ENCODE results near the gene DUS1L. TPM values are rescaled to one million over a fixed set of nuclear protein-coding genes. Genes with fewer than 3 reads are reported as not detected.
A peak's percentile ranks its signal among the peaks of the same experiment; 100 is the strongest.

Gene DUS1L
- total RNA-seq, 2 experiments from 2014 or later, result 175 to 190 TPM

GRCh38 chr17:82105417-82105881 is 39.8 kb upstream of the DUS1L start:
- Mint-ChIP-seq H3K27me3 (no peaks in the 10 kb centered on the region), H3K4me1 (peaks cover 24% of the 10 kb centered on the region), H3K36me3 (no peaks in the 10 kb centered on the region), H3K9me3 (no peaks in the 10 kb centered on the region), H3K27ac (peak overlapping the region; percentile 95), H3K4me3 (peak overlapping the region; percentile 89)
- no peak for DNase-seq

- Mint-ChIP-seq H3K4me1 (peaks cover 23% of the 10 kb centered on the region), H3K4me3 (peak overlapping the region; percentile 89), H3K27me3 (no peaks in the 10 kb centered on the region), H3K36me3 (peaks cover 4% of the 10 kb centered on the region), H3K9me3 (no peaks in the 10 kb centered on the region), H3K27ac (peak overlapping the region; percentile 95)
- no peak for DNase-seq
Observed at GRCh38 chr17:82104797-82105416, 39.3 kb upstream of the DUS1L start.

- H3K4me3 Mint-ChIP-seq, result no peak overlapping the region
- no peak overlapping the region for H3K27ac Mint-ChIP-seq
- no peaks in the 10 kb centered on the region for H3K27me3 Mint-ChIP-seq
- H3K36me3 Mint-ChIP-seq, result peaks cover 9% of the 10 kb centered on the region
- no peaks in the 10 kb centered on the region for H3K9me3 Mint-ChIP-seq
- H3K4me1 Mint-ChIP-seq, result peaks cover 26% of the 10 kb centered on the region
- no peak for DNase-seq
Observed at GRCh38 chr17:82103553-82104451, 38.2 kb upstream of the DUS1L start.

- Mint-ChIP-seq H3K27me3 (no peaks in the 10 kb centered on the region), H3K27ac (no peak overlapping the region)
Observed at GRCh38 chr17:82101767-82102679, 36.4 kb upstream of the DUS1L start.

GRCh38 chr17:82101301-82101715 is 35.7 kb upstream of the DUS1L start:
- DNase-seq, result no peak
- no peak overlapping the region for H3K27ac Mint-ChIP-seq
- H3K9me3 Mint-ChIP-seq, result no peaks in the 10 kb centered on the region
- H3K4me1 Mint-ChIP-seq, result peaks cover 17% of the 10 kb centered on the region
- H3K27me3 Mint-ChIP-seq, result no peaks in the 10 kb centered on the region
- no peak overlapping the region for H3K4me3 Mint-ChIP-seq
- H3K36me3 Mint-ChIP-seq, result peaks cover 9% of the 10 kb centered on the region

More at GRCh38 chr17:82101767-82102679, 36.4 kb upstream of the DUS1L start:
- Mint-ChIP-seq H3K36me3 (peaks cover 9% of the 10 kb centered on the region), H3K9me3 (no peaks in the 10 kb centered on the region), H3K4me1 (peaks cover 20% of the 10 kb centered on the region), H3K4me3 (no peak overlapping the region)
- DNase-seq, result no peak

GRCh38 chr17:82100502-82101298 is 35.1 kb upstream of the DUS1L start:
- Mint-ChIP-seq H3K27ac (peak overlapping the region; percentile 94), H3K36me3 (peaks cover 11% of the 10 kb centered on the region), H3K4me1 (peaks cover 15% of the 10 kb centered on the region), H3K4me3 (peak overlapping the region; percentile 86), H3K27me3 (no peaks in the 10 kb centered on the region), H3K9me3 (no peaks in the 10 kb centered on the region)
- DNase-seq, result no peak

GRCh38 chr17:82098939-82099763 is 33.5 kb upstream of the DUS1L start:
- Mint-ChIP-seq H3K4me1 (peaks cover 9% of the 10 kb centered on the region), H3K27ac (peak overlapping the region; percentile 94), H3K27me3 (no peaks in the 10 kb centered on the region), H3K36me3 (peaks cover 11% of the 10 kb centered on the region), H3K9me3 (no peaks in the 10 kb centered on the region), H3K4me3 (peak overlapping the region; percentile 86)
- DNase-seq, result no peak

- peak within 1 kb of the TSS; percentile 79 for H3K4me3 Mint-ChIP-seq
- H3K27ac Mint-ChIP-seq, result peak within 1 kb of the TSS; percentile 63
- H3K4me1 Mint-ChIP-seq, result peaks cover 9% of the 10 kb centered on the region
- peak; percentile 97 for DNase-seq
- H3K9me3 Mint-ChIP-seq, result no peaks in the 10 kb centered on the region
- peaks cover 12% of the 10 kb centered on the region for H3K36me3 Mint-ChIP-seq
- no peaks in the 10 kb centered on the region for H3K27me3 Mint-ChIP-seq
Observed at GRCh38 chr17:82098169-82098938, 32.8 kb upstream of the DUS1L start, which contains the start of gene FASN. Gene FASN, minus strand, starts transcription at chr17:82098236. Its CDS starts 1,791 bp downstream, at chr17:82096445.

- Mint-ChIP-seq H3K4me1 (peaks cover 9% of the 10 kb centered on the region), H3K36me3 (peaks cover 12% of the 10 kb centered on the region), H3K27me3 (no peaks in the 10 kb centered on the region), H3K9me3 (no peaks in the 10 kb centered on the region), H3K27ac (peak overlapping the region; percentile 45), H3K4me3 (peak overlapping the region; percentile 69)
- no peak for DNase-seq
Observed at GRCh38 chr17:82097919-82098168, 32.2 kb upstream of the DUS1L start.

- H3K4me3 Mint-ChIP-seq, result peak overlapping the region; percentile 79
- peaks cover 12% of the 10 kb centered on the region for H3K36me3 Mint-ChIP-seq
- peak overlapping the region; percentile 63 for H3K27ac Mint-ChIP-seq
- DNase-seq, result peak; percentile 44
- H3K27me3 Mint-ChIP-seq, result no peaks in the 10 kb centered on the region
- peaks cover 9% of the 10 kb centered on the region for H3K4me1 Mint-ChIP-seq
- H3K9me3 Mint-ChIP-seq, result no peaks in the 10 kb centered on the region
Observed at GRCh38 chr17:82097184-82097918, 31.7 kb upstream of the DUS1L start.

- H3K27me3 Mint-ChIP-seq, result no peaks in the 10 kb centered on the region
- H3K27ac Mint-ChIP-seq, result peak overlapping the region; percentile 63
- peaks cover 12% of the 10 kb centered on the region for H3K36me3 Mint-ChIP-seq
- DNase-seq, result no peak
- peak overlapping the region; percentile 79 for H3K4me3 Mint-ChIP-seq
- no peaks in the 10 kb centered on the region for H3K9me3 Mint-ChIP-seq
- peaks cover 9% of the 10 kb centered on the region for H3K4me1 Mint-ChIP-seq
Observed at GRCh38 chr17:82096709-82097183, 31.1 kb upstream of the DUS1L start.

Measured in activated naive CD8-positive, alpha-beta T cell treated with anti-CD3 and anti-CD28 coated beads for 36 hours (primary cell).